Adrenal gland (tissue), 12 donors: ENCODE data around the gene TLK2. TPM values are rescaled to one million over a fixed set of nuclear protein-coding genes. Genes with fewer than 3 reads are reported as not detected.
"Not testable (repeated sequence)": the region's sequence is repeated elsewhere in the genome, so short reads cannot be mapped to it uniquely, and the experiment has no call there.

Source experiments
- DNase-seq, 7 donors: peaks; one replicate each; pipeline ENCODE4 v3.0.0-alpha.2; 2019 to 2020
- H3K27ac ChIP-seq, 5 donors: fragments of 200-600 bp; sonication (generic) in 4 of 5; 1 replicate in 3 of 5; 2 replicates in 2 of 5; pipeline versions ENCODE4 v1.5.1 to v1.8.0; 2016 to 2020; ENCODE audit warnings: mild to moderate bottlenecking in 1 of 5
- H3K27me3 ChIP-seq: fragments of 200-600 bp; 2 replicates; pipeline ENCODE4 v1.8.0; 2021
- H3K36me3 ChIP-seq, 2 donors: fragments of 200-600 bp; replicated peaks in 1 of 2; 1 replicate in 1 of 2; 2 replicates in 1 of 2; pipeline versions ENCODE4 v1.5.1 to v1.8.0; 2018 to 2022
- H3K4me1 ChIP-seq, 2 donors: fragments of 200-600 bp; replicated peaks in 1 of 2; 1 replicate in 1 of 2; 2 replicates in 1 of 2; pipeline versions ENCODE4 v1.5.1 to v1.8.0; 2018 to 2021
- H3K4me3 ChIP-seq, 4 donors: fragments of 200-600 bp; sonication (generic) in 3 of 4; one replicate each; pipeline ENCODE4 v1.5.1; 2016 to 2018
- H3K9me3 ChIP-seq, 3 donors: fragments of 200-600 bp; sonication (generic) in 1 of 3; replicated peaks in 1 of 3; 1 replicate in 2 of 3; 2 replicates in 1 of 3; pipeline versions ENCODE4 v1.5.1 to v1.8.0; 2016 to 2021
- POLR2A ChIP-seq, 2 donors: fragments of 450-650 bp; IDR thresholded peaks; one replicate each; pipeline ENCODE4 v1.6.1; 2017; ENCODE audit warnings: antibody characterized with exemption in 2 of 2, mild to moderate bottlenecking in 2 of 2, moderate library complexity in 1 of 2
- WGBS, 4 donors: extraction: QIAGEN DNeasy Blood & Tissue Kit in 2 of 4; methylation state at CpG; one replicate each; pipeline versions ENCODE4 v1.1.5 to v1.1.7; 2013 to 2017; 5-methylcytosine and 5-hydroxymethylcytosine counted together
- intact Hi-C, 2 donors: fragments of 100-400 bp; cut with DNase I; formaldehyde crosslinking; loops; one replicate each; pipeline versions ENCODE4 v1.14.1 to v1.15.0; 2022 to 2023
- polyA plus RNA-seq, 3 donors: library from polyadenylated mRNA; stranded (reverse); fragments of 200-250 nt in 2 of 3; fragments of 350-450 nt in 1 of 3; fragmentation: Illumina TruSeq in 1 of 3; extraction: RNeasy Lipid Tissue Mini Kit (QIAGEN cat#74804) in 1 of 3; gene quantifications; one replicate each; pipeline ENCODE4 v1.2.3, GENCODE V29; 2013 to 2014
- total RNA-seq, 9 donors: library from RNA; depleted of rRNA in 4 of 9; stranded (reverse); fragments of >200 nt in 4 of 9; fragments of 120-200 nt in 1 of 9; fragmentation: NEBNext Ultra II Directional in 1 of 9; extraction: Animal tissue kit (Norgen Biotek cat#: 25700) in 1 of 9; gene quantifications; one replicate each; pipeline versions ENCODE4 v1.1.0 to v1.2.4, GENCODE V29; 2013 to 2023
- TF ChIP-seq, protein P1 (sequence below), 6 experiments: fragments of 450-650 bp in 4 of 6; fragments of 200-600 bp in 2 of 6; sonication (generic) in 1 of 6; IDR thresholded peaks; 1 replicate in 5 of 6; 2 replicates in 1 of 6; pipeline versions ENCODE4 v1.5.1 to v1.8.0; 2016 to 2021; ENCODE audit warnings: antibody characterized with exemption in 6 of 6, mild to moderate bottlenecking in 2 of 6, moderate library complexity in 1 of 6
- donor health status: healthy with polysubstance abuse.
- donor health status: Bipolar disorder and iron deficiency.
- donor health status: DM: yes; HTN: yes; CAD: no.
- donor health status: DM: no; HTN: no; CAD: no.
- donor health status: DM: no; HTN: no; CAD: no.
- donor health status: DM: yes; HTN: yes; CAD: no.

The TLK2 gene
- total and polyA plus RNA-seq, 12 donors, result 13.2 to 68.3 (median 31.2) TPM

DNA sequence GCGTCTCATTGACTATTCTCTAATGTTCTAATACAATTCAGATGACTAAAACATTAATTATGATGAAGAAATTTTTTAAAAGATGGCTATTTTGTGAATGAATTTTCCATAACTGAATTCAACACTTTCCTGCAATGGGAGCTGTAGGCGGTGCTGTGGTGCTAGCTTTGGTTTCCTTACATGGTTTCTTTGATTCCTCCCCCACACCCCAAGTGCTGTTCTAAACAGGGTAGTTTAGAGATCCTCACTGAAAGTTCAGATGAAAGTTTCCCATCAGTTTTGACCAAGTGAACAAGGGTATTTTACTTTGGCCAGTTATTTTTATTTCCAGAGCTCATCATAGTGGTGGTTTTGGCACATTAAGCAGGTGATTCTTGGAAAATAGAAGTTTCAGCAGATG is 122.8 kb downstream of the TLK2 start:
- Histone ChIP-seq H3K4me3 (no peak overlapping the region), H3K27me3 (no peaks in the 10 kb centered on the region), H3K9me3 (no peaks in the 10 kb centered on the region), H3K27ac (no peak overlapping the region), H3K36me3 (peaks cover 0 to 67% of the 10 kb centered on the region in 2 donors), H3K4me1 (peaks cover 0 to 8% of the 10 kb centered on the region in 2 donors)
- DNase-seq, result no peak
- intact Hi-C loops, result no loop called here
- WGBS, 4 donors, result 83 to 98% (median 91%) methylated on average over 2 of the region's 2 CpGs
- no peak for TF ChIP-seq POLR2A (IDR thresholded peaks at IDR 0.05)
- TF ChIP-seq, protein P1, sequence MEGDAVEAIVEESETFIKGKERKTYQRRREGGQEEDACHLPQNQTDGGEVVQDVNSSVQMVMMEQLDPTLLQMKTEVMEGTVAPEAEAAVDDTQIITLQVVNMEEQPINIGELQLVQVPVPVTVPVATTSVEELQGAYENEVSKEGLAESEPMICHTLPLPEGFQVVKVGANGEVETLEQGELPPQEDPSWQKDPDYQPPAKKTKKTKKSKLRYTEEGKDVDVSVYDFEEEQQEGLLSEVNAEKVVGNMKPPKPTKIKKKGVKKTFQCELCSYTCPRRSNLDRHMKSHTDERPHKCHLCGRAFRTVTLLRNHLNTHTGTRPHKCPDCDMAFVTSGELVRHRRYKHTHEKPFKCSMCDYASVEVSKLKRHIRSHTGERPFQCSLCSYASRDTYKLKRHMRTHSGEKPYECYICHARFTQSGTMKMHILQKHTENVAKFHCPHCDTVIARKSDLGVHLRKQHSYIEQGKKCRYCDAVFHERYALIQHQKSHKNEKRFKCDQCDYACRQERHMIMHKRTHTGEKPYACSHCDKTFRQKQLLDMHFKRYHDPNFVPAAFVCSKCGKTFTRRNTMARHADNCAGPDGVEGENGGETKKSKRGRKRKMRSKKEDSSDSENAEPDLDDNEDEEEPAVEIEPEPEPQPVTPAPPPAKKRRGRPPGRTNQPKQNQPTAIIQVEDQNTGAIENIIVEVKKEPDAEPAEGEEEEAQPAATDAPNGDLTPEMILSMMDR (IDR thresholded peaks at IDR 0.05), result no peak

GRCh38 chr17:62603783-62604182 is 125.2 kb downstream of the TLK2 start:
- H3K4me3 ChIP-seq, H3K9me3 ChIP-seq, H3K27me3 ChIP-seq, DNase-seq, H3K4me1 ChIP-seq, H3K27ac ChIP-seq, intact Hi-C loops: not testable (repeated sequence)
- H3K36me3 ChIP-seq, result peaks cover 0 to 70% of the 10 kb centered on the region in 2 donors
- WGBS, 4 donors, result 98 to 99% (median 99%) methylated on average over 6 of the region's 6 CpGs

DNA sequence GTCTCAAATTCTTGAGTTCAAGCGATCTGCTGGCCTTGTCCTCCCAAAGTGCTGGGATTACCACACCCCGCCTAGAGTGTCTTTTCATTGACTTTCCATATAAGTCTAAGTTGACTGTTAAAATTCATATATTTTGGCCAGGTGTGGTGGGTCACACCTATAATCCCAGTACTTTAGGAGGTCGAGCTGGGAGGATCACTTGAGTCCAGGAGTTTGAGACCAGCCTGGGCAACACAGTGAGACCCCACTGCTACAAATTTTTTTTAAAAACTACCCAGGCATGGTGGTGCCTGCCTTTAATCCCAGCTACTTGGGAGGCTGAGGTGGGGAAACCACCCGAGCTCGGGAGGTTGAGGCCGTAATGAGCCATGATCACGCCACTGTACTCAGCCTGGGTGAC is 127.0 kb downstream of the TLK2 start:
- 95 to 99% (median 97%) methylated on average over 7 of the region's 7 CpGs for WGBS, 4 donors
- peaks cover 0 to 69% of the 10 kb centered on the region in 2 donors for H3K36me3 ChIP-seq
- no peak overlapping the region for H3K4me3 ChIP-seq
- DNase-seq, result no peak
- TF ChIP-seq POLR2A (IDR thresholded peaks at IDR 0.05), result no peak
- TF ChIP-seq, protein P1 (IDR thresholded peaks at IDR 0.05), result no peak
- no peaks in the 10 kb centered on the region for H3K9me3 ChIP-seq
- no peaks in the 10 kb centered on the region for H3K4me1 ChIP-seq
- H3K27ac ChIP-seq, result no peak overlapping the region
- intact Hi-C loops, result no loop called here
- H3K27me3 ChIP-seq, result no peaks in the 10 kb centered on the region

GRCh38 chr17:62611292-62611691 is 132.7 kb downstream of the TLK2 start:
- H3K27me3 ChIP-seq, result no peaks in the 10 kb centered on the region
- peaks cover 0 to 60% of the 10 kb centered on the region in 2 donors for H3K36me3 ChIP-seq
- no peak for DNase-seq
- no peak overlapping the region for H3K4me3 ChIP-seq
- TF ChIP-seq POLR2A (IDR thresholded peaks at IDR 0.05), result no peak
- TF ChIP-seq, protein P1 (IDR thresholded peaks at IDR 0.05), result no peak
- H3K9me3 ChIP-seq, result no peaks in the 10 kb centered on the region
- no peaks in the 10 kb centered on the region for H3K4me1 ChIP-seq
- intact Hi-C loops, result no loop called here
- H3K27ac ChIP-seq, result peak overlapping the region in 1 of 5 donors; percentile 30
- 75 to 88% (median 83%) methylated on average over 5 of the region's 5 CpGs for WGBS, 4 donors

DNA sequence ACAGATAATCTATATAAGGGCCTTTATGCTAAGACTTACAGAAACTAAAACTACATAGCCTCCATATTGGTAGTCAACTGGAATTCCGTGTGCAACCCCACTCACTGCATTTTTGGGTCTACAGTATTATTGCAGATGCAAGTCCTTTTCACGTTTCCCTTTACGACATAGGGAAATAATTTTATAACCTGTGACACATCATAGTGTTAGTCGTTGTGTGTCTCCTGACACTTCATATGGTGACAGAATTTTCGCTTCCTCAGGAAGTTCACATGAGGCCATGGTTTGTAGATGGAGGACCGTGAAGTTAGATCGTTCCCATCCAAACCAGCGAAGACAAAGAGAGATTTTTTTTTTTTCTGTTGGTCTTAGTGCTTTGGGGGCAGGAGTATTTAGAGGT is 133.1 kb downstream of the TLK2 start:
- 70 to 79% (median 77%) methylated on average over 8 of the region's 8 CpGs for WGBS, 4 donors
- no peak overlapping the region for H3K4me3 ChIP-seq
- intact Hi-C loops, result no loop called here
- no peaks in the 10 kb centered on the region for H3K4me1 ChIP-seq
- TF ChIP-seq, protein P1 (IDR thresholded peaks at IDR 0.05), result no peak
- no peak for TF ChIP-seq POLR2A (IDR thresholded peaks at IDR 0.05)
- no peaks in the 10 kb centered on the region for H3K27me3 ChIP-seq
- DNase-seq, result no peak
- peaks cover 0 to 56% of the 10 kb centered on the region in 2 donors for H3K36me3 ChIP-seq
- H3K9me3 ChIP-seq, result no peaks in the 10 kb centered on the region
- peak overlapping the region in 1 of 5 donors; percentile 30 for H3K27ac ChIP-seq

GRCh38 chr17:62612289-62612688 is 133.7 kb downstream of the TLK2 start:
- H3K36me3 ChIP-seq, result peaks cover 0 to 56% of the 10 kb centered on the region in 2 donors
- H3K9me3 ChIP-seq, H3K27me3 ChIP-seq, H3K4me1 ChIP-seq, DNase-seq, H3K27ac ChIP-seq, intact Hi-C loops, H3K4me3 ChIP-seq: not testable (repeated sequence)
- whole genome bisulfite sequencing, 4 donors, result 91 to 96% (median 94%) methylated on average over 3 to 12 of the region's 12 CpGs

DNA sequence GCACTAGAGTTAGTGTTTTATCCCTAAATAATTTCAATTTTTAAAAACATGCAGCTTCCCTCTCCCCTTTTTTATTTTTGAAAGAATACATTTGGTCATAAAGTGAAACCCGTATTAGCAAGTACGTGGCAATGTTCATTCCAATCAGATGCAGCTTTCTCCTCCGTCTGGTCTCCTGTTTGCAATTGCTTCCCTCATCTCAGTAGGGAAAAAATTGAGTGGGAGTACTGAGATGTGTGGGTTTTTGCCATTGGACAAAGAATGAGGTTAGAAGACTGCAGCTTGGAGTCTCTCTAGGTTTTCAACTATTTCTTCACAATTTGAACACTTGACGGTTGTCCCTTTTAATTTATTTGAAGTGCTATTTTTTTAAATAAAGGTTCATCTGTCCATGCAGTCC is 134.5 kb downstream of the TLK2 start:
- DNase-seq, H3K4me3 ChIP-seq, H3K9me3 ChIP-seq, H3K4me1 ChIP-seq, H3K27ac ChIP-seq, H3K27me3 ChIP-seq, intact Hi-C loops: not testable (repeated sequence)
- peaks cover 0 to 52% of the 10 kb centered on the region in 2 donors for H3K36me3 ChIP-seq
- WGBS, 4 donors, result 81 to 98% (median 87%) methylated on average over 4 of the region's 4 CpGs
